ENCODE measurements around the gene PRM3.

The PRM3 gene

DNA sequence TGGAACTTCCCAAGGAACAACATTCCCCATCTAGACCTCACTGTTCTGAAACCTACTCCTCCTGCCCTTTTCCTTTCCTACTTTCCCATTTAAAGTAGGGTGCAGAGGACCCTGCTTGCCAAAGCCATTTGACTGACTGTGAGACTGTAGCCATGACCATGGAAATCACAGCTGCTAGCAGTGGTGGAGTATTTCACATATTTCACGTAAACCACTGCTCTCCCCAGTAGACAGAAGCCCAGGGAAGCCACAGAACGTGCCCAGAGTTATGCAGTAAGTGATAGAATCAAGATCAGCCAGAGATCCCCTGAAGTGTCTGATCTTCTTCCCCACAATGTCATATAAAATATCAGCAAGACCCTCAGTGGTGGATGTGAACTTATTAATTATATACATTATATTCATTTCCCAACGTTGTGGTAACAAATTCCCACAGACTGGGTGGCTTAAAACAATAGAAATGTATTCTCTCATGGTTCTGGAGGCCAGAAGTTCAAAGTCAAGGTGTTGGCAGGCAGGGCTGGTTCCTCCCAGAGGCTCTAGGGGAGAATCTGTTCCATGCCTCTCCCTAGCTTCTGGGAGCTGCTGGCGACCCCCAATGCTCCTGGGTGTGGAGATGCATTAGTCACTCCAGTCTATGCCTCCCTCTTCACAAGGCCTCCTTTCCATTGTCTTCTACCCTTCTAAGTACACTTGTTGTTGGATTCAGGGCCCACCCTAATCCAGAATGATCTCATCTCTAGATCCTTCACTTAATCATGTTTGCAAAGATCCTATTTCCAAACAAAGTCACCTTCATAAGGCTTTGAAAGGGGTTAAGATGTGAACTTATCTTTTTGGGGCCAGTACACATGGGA lies 28.4 kb upstream of the PRM3 start:
- TF ChIP-seq, protein P1, sequence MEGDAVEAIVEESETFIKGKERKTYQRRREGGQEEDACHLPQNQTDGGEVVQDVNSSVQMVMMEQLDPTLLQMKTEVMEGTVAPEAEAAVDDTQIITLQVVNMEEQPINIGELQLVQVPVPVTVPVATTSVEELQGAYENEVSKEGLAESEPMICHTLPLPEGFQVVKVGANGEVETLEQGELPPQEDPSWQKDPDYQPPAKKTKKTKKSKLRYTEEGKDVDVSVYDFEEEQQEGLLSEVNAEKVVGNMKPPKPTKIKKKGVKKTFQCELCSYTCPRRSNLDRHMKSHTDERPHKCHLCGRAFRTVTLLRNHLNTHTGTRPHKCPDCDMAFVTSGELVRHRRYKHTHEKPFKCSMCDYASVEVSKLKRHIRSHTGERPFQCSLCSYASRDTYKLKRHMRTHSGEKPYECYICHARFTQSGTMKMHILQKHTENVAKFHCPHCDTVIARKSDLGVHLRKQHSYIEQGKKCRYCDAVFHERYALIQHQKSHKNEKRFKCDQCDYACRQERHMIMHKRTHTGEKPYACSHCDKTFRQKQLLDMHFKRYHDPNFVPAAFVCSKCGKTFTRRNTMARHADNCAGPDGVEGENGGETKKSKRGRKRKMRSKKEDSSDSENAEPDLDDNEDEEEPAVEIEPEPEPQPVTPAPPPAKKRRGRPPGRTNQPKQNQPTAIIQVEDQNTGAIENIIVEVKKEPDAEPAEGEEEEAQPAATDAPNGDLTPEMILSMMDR (IDR thresholded peaks at IDR 0.05): no peak

DNA sequence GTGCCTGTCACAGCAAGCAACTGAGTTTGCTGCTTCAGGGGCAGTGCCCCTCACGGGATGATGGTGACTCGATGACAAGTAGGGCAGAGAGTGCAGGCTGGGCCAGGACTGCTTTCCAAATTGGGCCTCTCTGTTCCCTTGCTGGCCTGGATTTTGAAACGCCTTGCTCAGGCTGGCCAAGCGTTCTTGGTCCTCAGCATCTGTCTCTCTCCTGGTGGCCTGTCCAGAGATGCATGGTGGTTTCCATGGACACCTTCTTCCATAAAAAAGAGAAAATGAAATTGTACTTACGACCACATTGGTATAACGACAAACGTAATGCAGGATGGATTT lies 27.1 kb upstream of the PRM3 start:
- TF ChIP-seq, protein P1 (IDR thresholded peaks at IDR 0.05): no peak

DNA sequence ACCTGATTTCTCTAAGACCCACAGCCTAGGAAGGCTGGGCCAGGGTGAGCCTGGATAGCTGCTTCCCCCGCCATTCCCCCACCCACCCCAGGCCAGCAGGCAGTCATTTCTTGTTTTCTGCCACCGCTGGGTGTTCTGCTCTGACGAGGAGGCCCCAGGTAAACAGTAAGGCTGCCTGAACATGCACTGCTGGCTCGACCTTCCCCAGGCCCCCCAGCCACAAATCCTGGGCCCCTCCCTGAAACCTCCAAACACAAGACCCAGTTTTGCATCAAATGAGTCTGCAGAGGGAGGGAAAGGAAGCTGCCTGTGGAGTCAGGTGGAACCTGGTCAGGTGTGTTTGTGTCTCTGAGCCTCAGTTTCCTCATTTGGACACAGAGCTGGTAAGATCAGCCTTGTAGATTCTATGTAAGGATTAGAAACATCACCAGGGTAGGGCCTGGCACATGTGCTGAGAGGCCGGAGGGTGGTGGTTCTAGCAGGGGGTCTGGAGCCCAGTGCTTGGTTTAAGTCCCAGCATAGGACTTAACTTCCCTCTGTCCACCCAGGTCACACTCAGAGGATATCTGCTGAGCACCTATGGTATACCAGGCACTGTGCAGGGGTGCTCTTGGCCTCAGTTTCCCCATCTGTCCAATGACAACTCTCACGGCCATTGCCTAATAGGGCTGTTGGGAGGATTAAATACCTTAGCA lies 26.6 kb upstream of the PRM3 start:
- TF ChIP-seq, protein P1 (IDR thresholded peaks at IDR 0.05): no peak

DNA sequence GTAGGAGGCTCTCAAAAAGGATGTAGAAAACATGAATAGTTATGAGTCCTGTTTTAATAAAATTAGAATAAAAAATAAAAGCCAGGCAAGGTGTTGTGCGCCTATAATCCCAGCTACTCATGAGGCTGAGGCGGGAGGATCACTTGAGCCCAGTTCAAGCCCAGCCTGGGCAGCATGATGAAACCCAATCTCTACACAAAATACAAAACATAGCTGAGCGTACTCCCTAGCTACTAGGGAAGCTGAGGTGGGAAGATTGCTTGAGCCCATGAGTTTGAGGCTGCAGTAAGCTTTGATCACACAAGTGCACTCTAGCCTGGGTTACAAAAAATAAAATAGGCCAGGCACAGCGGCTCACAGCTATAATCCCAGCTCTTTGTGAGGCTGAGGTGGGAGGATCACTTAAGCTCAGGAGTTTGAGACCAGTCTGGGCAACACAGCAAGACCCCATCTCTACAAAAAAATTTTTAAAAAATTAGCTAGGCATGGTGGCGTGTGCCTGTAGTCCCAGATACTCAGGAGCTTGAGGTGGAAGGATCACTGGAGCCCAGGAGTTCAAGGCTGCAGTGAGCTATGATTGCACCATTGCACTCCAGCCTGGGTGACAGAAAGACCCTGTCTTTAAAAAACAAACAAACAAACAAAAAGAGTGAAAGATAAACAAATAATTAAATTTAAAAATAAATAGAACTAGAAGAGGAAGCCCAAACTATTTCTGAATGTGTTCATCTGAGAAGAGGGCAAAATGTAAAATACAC lies 24.9 kb upstream of the PRM3 start:
- TF ChIP-seq, protein P1 (IDR thresholded peaks at IDR 0.05): no peak

DNA sequence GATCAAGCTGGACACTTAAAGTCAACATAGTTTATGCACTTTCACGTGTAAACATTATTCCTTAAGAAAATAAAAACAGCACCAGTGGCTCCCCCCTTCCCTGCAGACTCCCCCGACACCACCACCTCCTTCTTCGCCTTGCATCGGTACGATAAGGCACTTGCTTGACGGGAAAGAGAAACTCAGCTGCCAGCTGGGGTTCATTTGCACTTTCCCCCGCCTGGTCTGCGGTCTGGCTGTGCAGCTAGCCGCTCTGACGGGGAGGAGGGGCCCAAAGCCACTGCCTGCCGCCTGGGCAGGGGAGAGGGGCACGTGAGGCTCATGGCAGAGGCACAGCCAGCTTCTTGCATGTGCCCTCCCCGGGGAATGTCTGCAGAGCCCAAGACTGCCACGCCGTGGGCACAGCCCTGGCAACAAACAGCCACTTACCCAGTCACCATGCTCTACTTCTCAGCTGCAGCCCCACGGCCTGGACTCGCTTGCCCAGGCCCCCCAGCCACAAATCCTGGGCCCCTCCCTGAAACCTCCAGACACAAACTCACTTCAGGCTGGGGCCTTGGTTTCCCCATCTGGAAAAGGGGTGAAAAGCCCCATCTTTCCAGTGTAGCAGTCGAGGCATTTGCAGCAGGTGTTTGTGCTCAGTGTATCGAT lies 24.2 kb upstream of the PRM3 start:
- TF ChIP-seq, protein P1 (IDR thresholded peaks at IDR 0.05): no peak

DNA sequence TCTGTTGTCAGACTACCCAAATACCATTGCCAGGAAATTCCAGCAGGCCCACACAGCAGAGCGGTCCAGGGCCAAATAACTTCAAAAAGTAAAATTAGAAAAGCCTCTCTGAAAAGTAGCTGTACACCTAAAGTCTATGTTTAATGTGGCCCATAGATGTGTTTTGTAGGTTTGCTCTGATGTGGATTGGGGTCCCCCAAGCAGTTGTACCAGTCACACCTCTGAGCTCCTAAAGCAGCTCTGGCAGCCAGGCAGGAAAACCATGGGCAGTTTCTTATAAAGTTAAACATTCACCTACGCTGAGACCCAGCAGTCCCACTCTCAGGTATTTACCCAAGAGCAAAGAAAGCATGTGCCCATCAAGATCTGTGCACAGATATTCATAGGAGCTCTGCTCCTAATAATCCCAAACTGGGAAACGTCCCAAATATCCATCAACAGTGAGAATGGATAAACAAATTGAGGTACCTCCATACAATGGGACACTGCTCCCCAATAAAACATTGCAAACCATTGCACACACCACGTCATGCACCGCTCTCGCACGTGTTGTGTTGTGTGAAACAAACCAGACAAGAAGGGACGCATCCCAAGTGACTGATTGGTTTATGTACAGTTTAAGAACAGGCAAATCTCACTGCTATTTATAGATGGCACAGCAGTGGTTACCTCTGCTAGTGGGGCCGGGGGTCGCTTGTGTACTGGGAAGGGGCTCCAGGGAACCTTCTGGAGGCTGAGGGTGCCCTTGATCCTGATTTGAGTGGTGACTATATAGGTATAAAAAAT lies 23.5 kb upstream of the PRM3 start:
- TF ChIP-seq, protein P1 (IDR thresholded peaks at IDR 0.05): no peak
